Liver (tissue), 9 donors: ENCODE measurements around the gene ARGLU1. TPM values are rescaled to one million over a fixed set of nuclear protein-coding genes. Genes with fewer than 3 reads are reported as not detected.

Source experiments
- DNase-seq: peaks from one replicate; pipeline ENCODE4 v3.0.0-alpha.2; 2017; ENCODE audit warnings: low spot score
- H3K27ac ChIP-seq, 2 donors: one replicate each; pipeline ENCODE4 v1.7.0; 2013; ENCODE audit warnings: inconsistent platforms in 2 of 2, low read length in 2 of 2, control low read depth in 1 of 2, low read depth in 1 of 2, mild to moderate bottlenecking in 1 of 2
- H3K27me3 ChIP-seq, 4 donors: one replicate each; pipeline versions ENCODE4 v1.6.1 to v1.7.0; 2013; ENCODE audit warnings: low read length in 3 of 4, inconsistent platforms in 1 of 4, mild to moderate bottlenecking in 1 of 4, moderate library complexity in 1 of 4; ENCODE audit not compliant: control insufficient read depth in 4 of 4, insufficient read depth in 4 of 4
- H3K36me3 ChIP-seq, 4 donors: one replicate each; pipeline versions ENCODE4 v1.6.1 to v1.7.0; 2013; ENCODE audit warnings: low read length in 3 of 4, mild to moderate bottlenecking in 3 of 4, low read depth in 1 of 4, moderate library complexity in 1 of 4; ENCODE audit not compliant: control insufficient read depth in 4 of 4, insufficient read depth in 3 of 4
- H3K4me1 ChIP-seq, 4 donors: one replicate each; pipeline versions ENCODE4 v1.6.1 to v1.7.0; 2013; ENCODE audit warnings: low read length in 3 of 4, mild to moderate bottlenecking in 3 of 4, moderate library complexity in 1 of 4; ENCODE audit not compliant: control insufficient read depth in 4 of 4, insufficient read depth in 4 of 4
- H3K4me3 ChIP-seq, 3 donors: one replicate each; pipeline versions ENCODE4 v1.6.1 to v1.7.0; 2013; ENCODE audit warnings: low read length in 3 of 3, control low read depth in 1 of 3, low read depth in 1 of 3, mild to moderate bottlenecking in 1 of 3
- H3K9ac ChIP-seq, 2 donors: one replicate each; pipeline ENCODE4 v1.7.0; 2013; ENCODE audit warnings: low read length in 2 of 2, mild to moderate bottlenecking in 2 of 2, moderate library complexity in 2 of 2, control low read depth in 1 of 2, low read depth in 1 of 2
- H3K9me3 ChIP-seq, 4 donors: one replicate each; pipeline versions ENCODE4 v1.6.1 to v1.7.0; 2013; ENCODE audit warnings: low read length in 3 of 4; ENCODE audit not compliant: control insufficient read depth in 4 of 4
- ATF3 ChIP-seq: IDR thresholded peaks from 2 replicates; pipeline ENCODE4 v1.6.1; 2016; ENCODE audit warnings: antibody characterized with exemption
- CTCF ChIP-seq: fragments of 150-350 bp; IDR thresholded peaks from 2 replicates; pipeline ENCODE4 v1.5.1; 2017; ENCODE audit warnings: improper control_type of control experiment, low read depth, low read length; ENCODE audit not compliant: missing input control
- EGR1 ChIP-seq, 2 donors: IDR thresholded peaks; 2 replicates each; pipeline ENCODE4 v1.6.1; 2016 to 2018; ENCODE audit warnings: antibody characterized with exemption in 2 of 2, low read depth in 2 of 2
- FOXA1 ChIP-seq: IDR thresholded peaks from 2 replicates; pipeline ENCODE4 v1.6.1; 2016; ENCODE audit warnings: antibody characterized with exemption
- FOXA2 ChIP-seq: IDR thresholded peaks from 2 replicates; pipeline ENCODE4 v1.6.1; 2016; ENCODE audit warnings: antibody characterized with exemption
- GABPA ChIP-seq, 2 donors: IDR thresholded peaks in 1 of 2; conservative IDR thresholded peaks in 1 of 2; 2 replicates each; pipeline ENCODE4 v1.6.1; 2016; ENCODE audit warnings: antibody characterized with exemption in 2 of 2, mild to moderate bottlenecking in 1 of 2, moderate library complexity in 1 of 2
- HNF4A ChIP-seq, 2 donors: conservative IDR thresholded peaks; 2 replicates each; pipeline ENCODE4 v1.6.1; 2016; ENCODE audit warnings: antibody characterized with exemption in 2 of 2, mild to moderate bottlenecking in 2 of 2
- HNF4G ChIP-seq: IDR thresholded peaks from 2 replicates; pipeline ENCODE4 v1.6.1; 2016; ENCODE audit warnings: antibody characterized with exemption
- JUND ChIP-seq, 2 donors: IDR thresholded peaks; 2 replicates each; pipeline ENCODE4 v1.6.1; 2016; ENCODE audit warnings: antibody characterized with exemption in 2 of 2
- MAX ChIP-seq: IDR thresholded peaks from 2 replicates; pipeline ENCODE4 v1.6.1; 2016; ENCODE audit warnings: antibody characterized with exemption
- NR2F2 ChIP-seq: IDR thresholded peaks from 2 replicates; pipeline ENCODE4 v1.6.1; 2016; ENCODE audit warnings: antibody characterized with exemption
- RAD21 ChIP-seq, 2 donors: IDR thresholded peaks; 2 replicates each; pipeline ENCODE4 v1.6.1; 2016; ENCODE audit warnings: antibody characterized with exemption in 2 of 2, mild to moderate bottlenecking in 2 of 2
- RXRA ChIP-seq, 2 donors: IDR thresholded peaks; 2 replicates each; pipeline ENCODE4 v1.6.1; 2017 to 2018; ENCODE audit warnings: antibody characterized with exemption in 2 of 2, mild to moderate bottlenecking in 1 of 2
- SP1 ChIP-seq: IDR thresholded peaks from 2 replicates; pipeline ENCODE4 v1.6.1; 2018; ENCODE audit warnings: antibody characterized with exemption, mild to moderate bottlenecking
- TAF1 ChIP-seq: conservative IDR thresholded peaks from 2 replicates; pipeline ENCODE4 v1.6.1; 2016; ENCODE audit warnings: antibody characterized with exemption, mild to moderate bottlenecking
- YY1 ChIP-seq: IDR thresholded peaks from 2 replicates; pipeline ENCODE4 v1.6.1; 2016; ENCODE audit warnings: antibody characterized with exemption, mild to moderate bottlenecking
- WGBS: extraction: QIAGEN DNeasy Blood & Tissue Kit; methylation state at CpG from one replicate; pipeline ENCODE4 v1.1.7; 2013; 5-methylcytosine and 5-hydroxymethylcytosine counted together
- polyA plus RNA-seq, 2 donors: library from polyadenylated mRNA; stranded (reverse) in 1 of 2; unstranded in 1 of 2; fragments of 200-250 nt in 1 of 2; fragments of >200 nt in 1 of 2; fragmentation: Nextera tagmentation in 1 of 2; extraction: Ambion mirVana in 1 of 2; gene quantifications; one replicate each; pipeline versions ENCODE4 v1.2.1 to v1.2.3, GENCODE V29; 2013 to 2015
- total RNA-seq, 2 donors: library from RNA; depleted of rRNA; stranded (reverse); fragments of >200 nt; gene quantifications; one replicate each; pipeline ENCODE4 v1.2.3, GENCODE V29; 2014
- TF ChIP-seq, protein P1 (sequence below): IDR thresholded peaks from 2 replicates; pipeline ENCODE4 v1.6.1; 2016; ENCODE audit warnings: antibody characterized with exemption
- TF ChIP-seq, protein P2 (sequence below): IDR thresholded peaks from 2 replicates; pipeline ENCODE4 v1.6.1; 2016; ENCODE audit warnings: antibody characterized with exemption, mild to moderate bottlenecking
- donor health status: healthy.
- donor health status: healthy.
- donor health status: healthy.
- donor health status: healthy.
- donor health status: healthy.

ARGLU1 gene
- total and polyA plus RNA-seq, 4 donors, result 16.7 to 50.8 (median 30.1) TPM

DNA sequence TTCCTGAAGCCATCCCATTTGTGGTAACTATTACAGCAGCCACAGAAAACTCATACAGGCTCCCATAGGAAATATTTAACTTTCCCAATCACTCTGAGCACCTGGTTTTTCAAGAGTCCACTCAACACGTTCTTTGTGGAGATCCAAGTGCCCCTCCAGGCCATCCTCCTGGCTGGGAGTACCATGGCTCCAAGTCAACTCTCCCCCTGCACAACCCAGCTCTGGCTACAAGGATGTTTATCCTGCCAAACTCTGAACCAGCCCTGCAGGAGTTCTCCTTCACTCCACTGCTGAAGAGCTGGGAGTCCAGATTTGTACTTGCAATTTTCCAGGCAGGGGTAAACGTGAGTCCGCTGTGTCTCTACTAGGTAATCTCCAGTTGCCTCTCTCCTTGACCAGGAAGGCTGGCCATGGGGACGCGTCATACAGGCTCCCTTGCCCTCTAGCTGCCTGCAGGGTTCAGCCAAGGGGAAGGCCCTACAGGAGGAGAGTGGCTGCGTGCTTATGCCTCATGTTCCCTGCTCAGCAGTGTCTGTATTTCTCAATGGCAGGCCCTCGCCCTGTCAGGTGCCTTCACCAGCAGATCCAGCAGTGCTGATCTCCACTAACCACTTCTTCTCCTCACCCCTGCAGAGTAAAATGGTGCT, 29.9 kb upstream of the ARGLU1 start:
- WGBS, result 84% methylated on average over 7 of the region's 7 CpGs
- no peaks in the 10 kb centered on the region for H3K36me3 ChIP-seq
- H3K9me3 ChIP-seq, result no peaks in the 10 kb centered on the region
- H3K4me1 ChIP-seq, result no peaks in the 10 kb centered on the region
- TF ChIP-seq YY1 (no peak), MAX (no peak), SP1 (no peak), RAD21 (IDR thresholded peaks at IDR 0.05) (no peak), ATF3 (no peak), TAF1 (no peak), FOXA1 (no peak), HNF4A (conservative IDR thresholded peaks at IDR 0.05) (no peak), CTCF (no peak), RXRA (IDR thresholded peaks at IDR 0.05) (no peak), GABPA (IDR thresholded peaks at IDR 0.05 in 1 of 2, conservative IDR thresholded peaks at IDR 0.05 in 1 of 2) (no peak), NR2F2 (no peak), FOXA2 (no peak), HNF4G (no peak), EGR1 (IDR thresholded peaks at IDR 0.05; ENCODE audit: low read depth in 2 of 2) (no peak), JUND (IDR thresholded peaks at IDR 0.05) (no peak)
- TF ChIP-seq, protein P1, sequence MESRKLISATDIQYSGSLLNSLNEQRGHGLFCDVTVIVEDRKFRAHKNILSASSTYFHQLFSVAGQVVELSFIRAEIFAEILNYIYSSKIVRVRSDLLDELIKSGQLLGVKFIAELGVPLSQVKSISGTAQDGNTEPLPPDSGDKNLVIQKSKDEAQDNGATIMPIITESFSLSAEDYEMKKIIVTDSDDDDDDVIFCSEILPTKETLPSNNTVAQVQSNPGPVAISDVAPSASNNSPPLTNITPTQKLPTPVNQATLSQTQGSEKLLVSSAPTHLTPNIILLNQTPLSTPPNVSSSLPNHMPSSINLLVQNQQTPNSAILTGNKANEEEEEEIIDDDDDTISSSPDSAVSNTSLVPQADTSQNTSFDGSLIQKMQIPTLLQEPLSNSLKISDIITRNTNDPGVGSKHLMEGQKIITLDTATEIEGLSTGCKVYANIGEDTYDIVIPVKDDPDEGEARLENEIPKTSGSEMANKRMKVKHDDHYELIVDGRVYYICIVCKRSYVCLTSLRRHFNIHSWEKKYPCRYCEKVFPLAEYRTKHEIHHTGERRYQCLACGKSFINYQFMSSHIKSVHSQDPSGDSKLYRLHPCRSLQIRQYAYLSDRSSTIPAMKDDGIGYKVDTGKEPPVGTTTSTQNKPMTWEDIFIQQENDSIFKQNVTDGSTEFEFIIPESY, result no peak
- TF ChIP-seq, protein P2, sequence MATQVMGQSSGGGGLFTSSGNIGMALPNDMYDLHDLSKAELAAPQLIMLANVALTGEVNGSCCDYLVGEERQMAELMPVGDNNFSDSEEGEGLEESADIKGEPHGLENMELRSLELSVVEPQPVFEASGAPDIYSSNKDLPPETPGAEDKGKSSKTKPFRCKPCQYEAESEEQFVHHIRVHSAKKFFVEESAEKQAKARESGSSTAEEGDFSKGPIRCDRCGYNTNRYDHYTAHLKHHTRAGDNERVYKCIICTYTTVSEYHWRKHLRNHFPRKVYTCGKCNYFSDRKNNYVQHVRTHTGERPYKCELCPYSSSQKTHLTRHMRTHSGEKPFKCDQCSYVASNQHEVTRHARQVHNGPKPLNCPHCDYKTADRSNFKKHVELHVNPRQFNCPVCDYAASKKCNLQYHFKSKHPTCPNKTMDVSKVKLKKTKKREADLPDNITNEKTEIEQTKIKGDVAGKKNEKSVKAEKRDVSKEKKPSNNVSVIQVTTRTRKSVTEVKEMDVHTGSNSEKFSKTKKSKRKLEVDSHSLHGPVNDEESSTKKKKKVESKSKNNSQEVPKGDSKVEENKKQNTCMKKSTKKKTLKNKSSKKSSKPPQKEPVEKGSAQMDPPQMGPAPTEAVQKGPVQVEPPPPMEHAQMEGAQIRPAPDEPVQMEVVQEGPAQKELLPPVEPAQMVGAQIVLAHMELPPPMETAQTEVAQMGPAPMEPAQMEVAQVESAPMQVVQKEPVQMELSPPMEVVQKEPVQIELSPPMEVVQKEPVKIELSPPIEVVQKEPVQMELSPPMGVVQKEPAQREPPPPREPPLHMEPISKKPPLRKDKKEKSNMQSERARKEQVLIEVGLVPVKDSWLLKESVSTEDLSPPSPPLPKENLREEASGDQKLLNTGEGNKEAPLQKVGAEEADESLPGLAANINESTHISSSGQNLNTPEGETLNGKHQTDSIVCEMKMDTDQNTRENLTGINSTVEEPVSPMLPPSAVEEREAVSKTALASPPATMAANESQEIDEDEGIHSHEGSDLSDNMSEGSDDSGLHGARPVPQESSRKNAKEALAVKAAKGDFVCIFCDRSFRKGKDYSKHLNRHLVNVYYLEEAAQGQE, result no peak
- no peak overlapping the region for H3K9ac ChIP-seq
- DNase-seq, result no peak
- H3K4me3 ChIP-seq, result no peak overlapping the region
- no peak overlapping the region for H3K27ac ChIP-seq
- H3K27me3 ChIP-seq, result no peaks in the 10 kb centered on the region
